PC-9 (cell line): Measurements from ENCODE around the gene PPM1H. TPM values are rescaled to one million over a fixed set of nuclear protein-coding genes. Genes with fewer than 3 reads are reported as not detected.

Source experiments
- BruUV-seq: library from RNA; stranded (reverse); fragments of 400-500 nt; replicated peaks from 2 replicates; lab custom pipeline; 2021; lab: Mats Ljungman, UMichigan
- CTCF ChIA-PET: fragments of 300-600 bp; sonication (Branson Sonifier 250); formaldehyde crosslinking; loops from one replicate; lab custom pipeline; 2022; ENCODE audit warnings: antibody characterized with exemption; lab: Charles Lee
- POLR2A ChIA-PET: fragments of 300-600 bp; sonication (Branson Sonifier 250); formaldehyde crosslinking; loops from one replicate; lab custom pipeline; 2022; ENCODE audit warnings: antibody characterized with exemption; ENCODE audit not compliant: unreplicated experiment; lab: Charles Lee
- DNase-seq, 2 experiments: peaks; one replicate each; pipeline versions ENCODE4 v3.0.0 to v3.0.0-alpha.2; 2015 to 2022; ENCODE audit warnings: mixed read lengths in 1 of 2
- H2AFZ ChIP-seq: fragments of 200-600 bp; sonication (generic); 2 replicates; pipeline ENCODE4 v1.8.1; 2017; ENCODE audit warnings: antibody characterized with exemption
- H3F3A ChIP-seq: fragments of 200-600 bp; sonication (generic); 2 replicates; pipeline ENCODE4 v1.8.1; 2017; ENCODE audit warnings: antibody characterized with exemption, mild to moderate bottlenecking, low read depth; ENCODE audit not compliant: insufficient read depth
- H3K27ac ChIP-seq: fragments of 200-600 bp; sonication (generic); 2 replicates; pipeline ENCODE4 v1.6.1; 2016; ENCODE audit warnings: mixed run types
- H3K27me3 ChIP-seq: fragments of 200-600 bp; sonication (generic); 2 replicates; pipeline ENCODE4 v1.6.1; 2016; ENCODE audit warnings: low read depth, mixed run types; ENCODE audit not compliant: insufficient read depth
- H3K36me3 ChIP-seq: fragments of 200-600 bp; sonication (generic); 2 replicates; pipeline ENCODE4 v1.6.1; 2016; ENCODE audit warnings: low read depth, mixed run types
- H3K4me1 ChIP-seq: fragments of 200-600 bp; sonication (generic); replicated peaks from 2 replicates; pipeline ENCODE4 v1.6.1; 2016; ENCODE audit warnings: mixed run types; ENCODE audit not compliant: insufficient read depth
- H3K4me2 ChIP-seq: fragments of 200-600 bp; sonication (generic); 2 replicates; pipeline ENCODE4 v1.6.1; 2017; ENCODE audit warnings: mixed run types
- H3K4me3 ChIP-seq: fragments of 200-600 bp; sonication (generic); 2 replicates; pipeline ENCODE4 v1.6.1; 2016; ENCODE audit warnings: mixed run types
- H3K79me2 ChIP-seq: fragments of 200-600 bp; sonication (generic); 2 replicates; pipeline ENCODE4 v1.6.1; 2017; ENCODE audit warnings: low read depth, mixed run types
- H3K9me2 ChIP-seq: fragments of 200-600 bp; sonication (generic); 2 replicates; pipeline ENCODE4 v1.8.1; 2017; ENCODE audit warnings: mild to moderate bottlenecking; ENCODE audit not compliant: insufficient read depth
- H3K9me3 ChIP-seq: fragments of 200-600 bp; sonication (generic); 2 replicates; pipeline ENCODE4 v1.8.1; 2016; ENCODE audit warnings: low read depth; ENCODE audit not compliant: insufficient read depth
- H4K20me1 ChIP-seq: fragments of 200-600 bp; sonication (generic); 2 replicates; pipeline ENCODE4 v1.8.1; 2017; ENCODE audit not compliant: insufficient read depth
- CTCF ChIP-seq: fragments of 200-600 bp; sonication (generic); conservative IDR thresholded peaks from 2 replicates; pipeline ENCODE4 v1.6.1; 2017; ENCODE audit warnings: mixed run types, antibody characterized with exemption, mild to moderate bottlenecking, moderate library complexity
- EZH2 ChIP-seq: fragments of 200-600 bp; sonication (generic); IDR thresholded peaks from 2 replicates; pipeline ENCODE4 v1.8.0; 2017; ENCODE audit warnings: antibody characterized with exemption, low read depth
- intact Hi-C: fragments of 100-400 bp; cut with micrococcal nuclease; formaldehyde crosslinking; loops from one replicate; pipeline ENCODE4 v1.10.0; 2022; ENCODE audit not compliant: unreplicated experiment
- total RNA-seq: library from RNA; stranded (reverse); gene quantifications from 2 replicates; pipeline ENCODE4 v1.2.3, GENCODE V29; 2021

Gene PPM1H
- total RNA-seq, 1 experiment from 2014 or later, result 11.4 TPM

GRCh38 chr12:62625228-62625627 is 309.7 kb downstream of the PPM1H start:
- Histone ChIP-seq H3K4me3 (no peak overlapping the region), H3F3A (no peaks in the 10 kb centered on the region), H4K20me1 (no peaks in the 10 kb centered on the region), H3K4me1 (no peaks in the 10 kb centered on the region), H3K4me2 (no peak overlapping the region), H2AFZ (no peak overlapping the region), H3K36me3 (no peaks in the 10 kb centered on the region), H3K27me3 (no peaks in the 10 kb centered on the region), H3K27ac (no peak overlapping the region), H3K9me3 (no peaks in the 10 kb centered on the region), H3K79me2 (no peaks in the 10 kb centered on the region), H3K9me2 (no peaks in the 10 kb centered on the region)
- POLR2A ChIA-PET, result no interaction called here
- BruUV-seq, result no TSS peak
- DNase-seq, result no peak
- intact Hi-C loops, result no loop called here
- CTCF ChIA-PET, result interaction anchor here (0.6 kb wide), 1 partner anchor 106 kb away, joined by 3 read pairs; no protein-coding TSS in a partner anchor
- TF ChIP-seq EZH2, result no peak

- H3F3A ChIP-seq, result no peaks in the 10 kb centered on the region; the same call in 1 of the 2 replicates
Measured at GRCh38 chr12:62622177-62622576, 312.8 kb downstream of the PPM1H start.

GRCh38 chr12:62621101-62621638 is 313.8 kb downstream of the PPM1H start:
- no peak for DNase-seq
- Histone ChIP-seq H3F3A (no peaks in the 10 kb centered on the region; the same call in 1 of the 2 replicates), H3K27ac (no peak overlapping the region)

More at GRCh38 chr12:62622177-62622576, 312.8 kb downstream of the PPM1H start:
- Histone ChIP-seq H3K79me2 (no peaks in the 10 kb centered on the region), H3K27ac (no peak overlapping the region), H4K20me1 (no peaks in the 10 kb centered on the region), H3K9me2 (no peaks in the 10 kb centered on the region), H3K4me3 (no peak overlapping the region), H3K36me3 (no peaks in the 10 kb centered on the region), H3K9me3 (no peaks in the 10 kb centered on the region), H3K27me3 (no peaks in the 10 kb centered on the region), H3K4me2 (no peak overlapping the region), H2AFZ (no peak overlapping the region), H3K4me1 (no peaks in the 10 kb centered on the region)
- CTCF ChIA-PET, result no interaction called here
- no TSS peak for BruUV-seq
- intact Hi-C loops, result no loop called here
- no peak for DNase-seq
- TF ChIP-seq EZH2, result no peak
- TF ChIP-seq CTCF, result no peak
- POLR2A ChIA-PET, result no interaction called here

More at GRCh38 chr12:62621101-62621638, 313.8 kb downstream of the PPM1H start:
- H3K4me1 ChIP-seq, result no peaks in the 10 kb centered on the region
- ChIA-PET POLR2A (no interaction called here), CTCF (no interaction called here)
- H3K4me3 ChIP-seq, result no peak overlapping the region
- TF ChIP-seq CTCF, result no peak
- TF ChIP-seq EZH2, result no peak
- no peak overlapping the region for H2AFZ ChIP-seq
- no peaks in the 10 kb centered on the region for H3K9me2 ChIP-seq
- no peaks in the 10 kb centered on the region for H3K9me3 ChIP-seq
- no peaks in the 10 kb centered on the region for H3K79me2 ChIP-seq
- intact Hi-C loops, result no loop called here
- H3K27me3 ChIP-seq, result no peaks in the 10 kb centered on the region
- no peak overlapping the region for H3K4me2 ChIP-seq
- BruUV-seq, result no TSS peak
- H4K20me1 ChIP-seq, result no peaks in the 10 kb centered on the region
- H3K36me3 ChIP-seq, result no peaks in the 10 kb centered on the region
